GM21529 (cell line): ENCODE results near the gene KIF26A.

Experiments
- ATAC-seq: cut with Tn5 transposase; IDR thresholded peaks from one replicate; pipeline ENCODE4 v1.9.1; 2021; ENCODE audit not compliant: unreplicated experiment

KIF26A gene

GRCh38 chr14:104101086-104101621, 37.2 kb upstream of the KIF26A start:
- no peak for ATAC-seq

- no peak for ATAC-seq
These were observed 36.6 kb upstream of the KIF26A start for GRCh38 chr14:104101651-104102281.

- no peak for ATAC-seq
These were observed 36.0 kb upstream of the KIF26A start for GRCh38 chr14:104102282-104102914.

- ATAC-seq, result no peak
These were observed 35.3 kb upstream of the KIF26A start for GRCh38 chr14:104103061-104103445.

GRCh38 chr14:104103446-104104075, 34.8 kb upstream of the KIF26A start:
- no peak for ATAC-seq

- ATAC-seq, result no peak
These were observed 34.1 kb upstream of the KIF26A start for GRCh38 chr14:104104076-104104901.

GRCh38 chr14:104105071-104105821, 33.1 kb upstream of the KIF26A start:
- ATAC-seq, result no peak

- no peak for ATAC-seq
These were observed 32.4 kb upstream of the KIF26A start for GRCh38 chr14:104105822-104106470.

GRCh38 chr14:104106471-104106991, 31.9 kb upstream of the KIF26A start:
- no peak for ATAC-seq

- ATAC-seq, result no peak
These were observed 31.2 kb upstream of the KIF26A start for GRCh38 chr14:104107101-104107581.

- ATAC-seq, result no peak
These were observed 30.5 kb upstream of the KIF26A start for GRCh38 chr14:104107611-104108569.

- ATAC-seq, result no peak
These were observed 29.5 kb upstream of the KIF26A start for GRCh38 chr14:104108570-104109541.

- ATAC-seq, result no peak
These were observed 28.5 kb upstream of the KIF26A start for GRCh38 chr14:104109731-104110361.

GRCh38 chr14:104110491-104111209, 27.7 kb upstream of the KIF26A start:
- no peak for ATAC-seq

- no peak for ATAC-seq
These were observed 26.9 kb upstream of the KIF26A start for GRCh38 chr14:104111301-104112112.
